ENCODE data around the gene GPRIN1.
A peak's percentile ranks its signal among the peaks of the same experiment; 100 is the strongest.
"Not testable (repeated sequence)": the region's sequence is repeated elsewhere in the genome, so short reads cannot be mapped to it uniquely, and the experiment has no call there.

Gene GPRIN1

DNA sequence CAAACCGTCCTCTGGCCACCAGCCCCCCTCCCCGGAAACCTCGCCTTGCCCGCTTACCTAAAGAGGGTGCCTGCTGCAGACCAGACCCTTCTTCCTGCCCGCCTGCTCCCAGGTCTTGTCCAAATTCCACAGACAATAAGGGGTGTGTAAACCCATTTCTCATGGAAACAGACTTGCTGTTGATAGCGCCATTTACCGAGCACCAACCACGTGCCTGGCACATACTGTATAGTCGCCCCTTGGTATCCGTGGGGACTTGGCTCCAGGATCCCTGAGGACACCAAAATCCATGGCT lies 35.7 kb downstream of the GPRIN1 start:
- no peak for DNase-seq (ENCODE audit: low spot score)

DNA sequence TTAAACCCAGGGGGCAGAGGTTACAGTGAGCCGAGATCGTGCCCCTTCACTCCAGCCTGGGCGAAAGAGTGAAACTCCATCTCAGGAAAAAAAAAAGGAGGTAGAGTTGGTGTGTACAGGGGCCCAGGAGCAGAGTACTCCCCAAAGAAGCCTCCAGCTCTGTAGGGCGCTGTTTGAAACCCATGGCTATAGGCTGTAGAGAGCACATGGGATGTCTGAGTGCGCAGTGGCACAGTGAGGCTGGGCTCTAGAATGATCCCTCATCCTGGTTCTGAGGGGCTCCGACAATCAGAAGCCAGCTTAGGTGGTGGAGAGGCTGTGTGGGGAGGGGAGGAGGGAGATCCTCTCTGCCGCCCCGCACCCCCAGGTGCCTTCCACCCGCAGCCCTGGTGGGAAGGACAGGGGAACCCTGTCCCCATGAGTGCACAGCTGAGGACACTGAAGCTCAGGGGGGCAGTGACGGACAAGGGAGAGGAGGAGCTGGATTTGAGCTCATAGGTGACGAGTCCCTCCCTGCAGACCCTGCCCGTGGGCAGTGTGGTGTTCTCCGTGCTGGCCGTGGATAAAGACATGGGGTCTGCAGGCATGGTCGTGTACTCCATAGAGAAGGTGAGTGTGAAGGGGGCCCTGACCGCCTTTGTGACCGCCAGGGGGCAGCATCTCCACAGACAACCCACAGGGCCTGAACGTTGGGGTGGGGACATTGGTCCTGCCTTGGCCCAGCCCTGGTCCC lies 36.2 kb downstream of the GPRIN1 start:
- DNase-seq (ENCODE audit: low spot score): peak; percentile 75

DNA sequence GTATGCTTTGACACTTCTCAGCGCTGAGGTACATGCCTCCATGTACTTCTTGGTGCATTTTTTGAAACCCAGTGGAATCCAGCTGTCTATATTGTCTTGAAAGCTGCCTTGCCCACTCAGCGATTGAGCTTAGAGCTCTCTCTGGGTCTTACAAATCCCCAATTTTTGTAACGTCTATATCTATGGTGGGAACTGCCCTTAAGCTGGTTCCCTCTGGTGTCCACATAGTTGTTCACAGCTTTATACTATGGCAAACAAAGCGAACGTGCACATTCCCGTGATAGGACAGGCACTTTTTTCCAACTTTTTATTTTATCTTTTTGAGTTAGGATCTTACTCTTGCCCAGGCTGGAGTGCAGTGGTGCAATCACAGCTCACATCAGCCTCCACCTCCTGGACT lies 39.9 kb downstream of the GPRIN1 start:
- DNase-seq (ENCODE audit: low spot score): no peak

DNA sequence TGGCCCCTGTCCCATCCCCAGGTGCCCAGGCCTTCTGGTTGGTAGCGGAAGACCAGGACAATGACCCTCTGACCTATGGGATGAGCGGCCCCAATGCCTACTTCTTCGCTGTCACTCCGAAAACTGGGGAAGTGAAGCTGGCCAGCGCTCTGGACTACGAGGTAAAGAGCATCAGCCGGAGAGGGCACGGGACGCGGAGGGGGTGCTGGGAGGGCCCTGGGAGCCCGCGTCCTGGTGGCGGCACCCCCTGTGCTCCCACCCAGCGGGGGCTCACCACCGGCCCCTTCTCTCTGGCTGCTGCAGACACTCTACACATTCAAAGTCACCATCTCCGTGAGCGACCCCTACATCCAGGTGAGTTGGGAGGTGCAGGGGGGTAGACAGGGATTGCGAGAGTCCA lies 41.3 kb downstream of the GPRIN1 start:
- DNase-seq (ENCODE audit: low spot score): no peak

DNA sequence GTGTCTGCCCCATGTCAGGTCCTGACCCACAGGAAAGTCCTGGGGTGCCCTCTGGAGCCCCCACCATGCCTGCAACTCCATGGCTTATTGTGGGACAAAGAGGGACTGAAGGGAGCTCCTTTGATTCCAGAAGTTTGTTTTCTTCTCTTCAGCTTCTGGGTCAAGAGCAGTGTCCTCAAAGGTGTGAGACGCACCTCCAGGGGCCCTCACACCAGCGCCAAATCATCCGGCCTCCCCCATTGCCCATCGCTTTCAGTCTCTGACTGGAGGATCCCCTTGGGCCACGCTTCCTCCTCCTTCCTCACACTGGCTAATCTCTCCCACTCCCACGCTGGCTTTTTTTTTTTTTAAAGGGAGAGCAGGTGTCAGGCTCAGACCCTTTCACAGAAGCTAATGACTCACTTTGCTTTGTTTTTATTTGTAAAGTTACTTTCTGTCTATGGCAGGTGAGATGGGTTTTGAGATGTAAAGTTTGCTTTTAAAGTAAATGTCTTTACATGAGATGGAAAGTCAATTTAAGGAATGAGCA lies 44.1 kb downstream of the GPRIN1 start:
- DNase-seq (ENCODE audit: low spot score): no peak

DNA sequence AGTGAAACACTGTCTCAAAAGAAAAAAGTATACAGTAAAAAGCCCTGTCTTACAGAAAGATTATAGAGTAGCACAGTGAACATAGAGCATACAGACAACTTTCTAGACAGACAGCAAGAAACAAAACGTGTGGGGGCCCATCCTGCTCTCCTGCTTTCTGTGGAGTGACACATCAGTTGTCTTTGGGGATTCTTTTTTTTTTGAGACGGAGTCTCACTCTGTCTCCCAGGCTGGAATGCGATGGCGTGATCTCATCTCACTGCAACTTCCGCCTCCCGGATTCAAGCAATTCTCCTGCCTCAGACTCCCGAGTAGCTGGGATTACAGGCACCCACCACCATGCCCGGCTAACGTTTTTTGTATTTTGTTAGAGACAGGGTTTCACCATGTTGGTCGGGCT lies 46.0 kb downstream of the GPRIN1 start:
- no peak for DNase-seq (ENCODE audit: low spot score)

DNA sequence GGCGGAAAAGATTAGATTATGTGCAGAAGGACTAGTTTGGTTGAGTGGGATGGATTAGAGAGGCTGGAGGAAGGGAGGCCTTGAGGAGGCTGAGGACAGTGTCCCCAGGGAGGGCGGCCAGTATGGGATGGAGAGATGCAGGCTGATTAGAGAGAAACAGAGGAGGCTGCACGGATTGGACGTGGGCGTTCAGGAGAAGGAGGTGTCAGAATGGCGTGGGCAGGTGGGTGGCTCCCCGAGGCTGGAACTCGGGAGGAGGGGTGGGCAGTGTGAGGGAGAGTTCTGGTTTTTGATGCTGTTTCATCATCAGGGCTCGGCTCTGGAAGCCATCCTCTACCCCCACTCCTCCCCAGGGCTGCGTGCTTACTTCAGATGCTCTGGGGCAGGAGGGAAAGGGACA lies 47.8 kb downstream of the GPRIN1 start:
- DNase-seq (ENCODE audit: low spot score): no peak

DNA sequence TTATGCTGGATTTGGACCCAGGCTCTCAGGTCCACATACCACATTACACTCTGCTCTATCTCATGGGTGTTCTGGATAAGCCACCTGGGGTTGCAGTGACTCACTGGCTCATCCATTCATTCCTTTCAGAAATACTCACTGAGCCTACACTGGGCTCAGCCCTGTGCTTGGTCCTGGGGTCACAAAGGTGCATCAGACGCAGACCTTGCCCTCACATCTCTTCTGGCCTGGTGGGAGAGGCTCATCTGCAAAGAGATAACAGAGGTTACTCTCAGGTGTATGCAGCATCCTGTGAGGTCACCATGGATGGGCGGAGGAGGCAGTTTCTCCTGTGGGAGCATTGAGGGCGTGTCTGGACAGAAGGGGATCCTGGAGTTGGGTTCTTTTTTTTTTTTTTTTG lies 48.7 kb downstream of the GPRIN1 start:
- no peak for DNase-seq (ENCODE audit: low spot score)

DNA sequence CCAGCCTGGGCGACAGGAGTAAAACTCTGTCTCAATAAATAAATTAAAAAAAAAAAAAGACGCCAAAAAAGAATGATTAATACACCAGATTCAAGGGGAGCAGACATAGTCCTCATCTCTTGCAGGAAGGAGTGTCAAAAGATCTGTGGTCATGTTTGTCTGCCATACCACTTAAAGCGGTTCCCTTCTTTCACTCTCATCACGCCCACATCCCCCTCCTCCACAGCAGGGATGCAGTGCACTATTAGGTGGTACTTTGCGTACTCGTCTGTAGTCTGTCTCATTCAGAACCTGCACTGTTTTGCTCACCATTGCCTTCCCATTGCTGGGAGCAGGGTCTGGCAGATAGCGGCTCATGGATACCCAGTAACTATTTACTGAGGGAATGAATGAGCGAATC lies 49.6 kb downstream of the GPRIN1 start:
- no peak for DNase-seq (ENCODE audit: low spot score)

DNA sequence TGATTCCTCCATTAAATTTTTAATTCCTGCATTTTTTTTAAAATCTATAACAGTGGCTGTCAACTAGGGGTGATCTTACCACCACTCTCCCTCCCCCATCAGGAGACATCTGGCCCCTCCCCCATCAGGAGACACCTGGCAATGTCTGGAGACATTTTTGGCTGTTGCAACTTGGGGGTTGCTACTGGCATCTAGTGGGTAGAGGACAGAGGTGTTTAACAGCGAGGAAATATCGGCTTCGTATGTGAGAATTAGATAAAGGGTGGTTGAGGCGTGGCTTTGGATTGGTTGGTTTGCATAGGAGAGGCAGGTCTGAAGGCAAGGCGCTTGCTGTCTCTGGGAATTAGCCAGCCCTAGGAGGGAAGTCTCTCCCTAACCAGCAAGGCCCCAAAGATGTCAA lies 50.3 kb downstream of the GPRIN1 start:
- peak; percentile 27 for DNase-seq (ENCODE audit: low spot score)

DNA sequence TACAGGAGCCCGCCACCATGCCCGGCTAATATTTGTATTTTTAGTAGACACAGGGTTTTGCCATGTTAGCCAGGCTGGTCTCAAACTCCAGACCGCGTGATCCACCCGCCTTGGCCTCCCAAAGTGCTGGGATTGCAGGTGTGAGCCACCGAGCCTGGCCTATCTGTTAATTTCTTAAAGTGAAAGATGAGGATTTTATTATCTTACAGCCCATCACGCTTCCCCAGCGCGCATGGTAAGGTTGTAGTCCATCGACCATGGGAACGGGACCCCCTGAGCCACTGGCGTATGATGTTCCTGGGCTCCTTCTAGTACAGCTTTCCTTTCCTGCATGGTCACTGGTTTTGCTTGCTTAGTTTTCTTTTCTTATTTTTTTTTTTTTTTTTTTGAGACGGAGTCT lies 52.1 kb downstream of the GPRIN1 start:
- DNase-seq (ENCODE audit: low spot score): no peak

DNA sequence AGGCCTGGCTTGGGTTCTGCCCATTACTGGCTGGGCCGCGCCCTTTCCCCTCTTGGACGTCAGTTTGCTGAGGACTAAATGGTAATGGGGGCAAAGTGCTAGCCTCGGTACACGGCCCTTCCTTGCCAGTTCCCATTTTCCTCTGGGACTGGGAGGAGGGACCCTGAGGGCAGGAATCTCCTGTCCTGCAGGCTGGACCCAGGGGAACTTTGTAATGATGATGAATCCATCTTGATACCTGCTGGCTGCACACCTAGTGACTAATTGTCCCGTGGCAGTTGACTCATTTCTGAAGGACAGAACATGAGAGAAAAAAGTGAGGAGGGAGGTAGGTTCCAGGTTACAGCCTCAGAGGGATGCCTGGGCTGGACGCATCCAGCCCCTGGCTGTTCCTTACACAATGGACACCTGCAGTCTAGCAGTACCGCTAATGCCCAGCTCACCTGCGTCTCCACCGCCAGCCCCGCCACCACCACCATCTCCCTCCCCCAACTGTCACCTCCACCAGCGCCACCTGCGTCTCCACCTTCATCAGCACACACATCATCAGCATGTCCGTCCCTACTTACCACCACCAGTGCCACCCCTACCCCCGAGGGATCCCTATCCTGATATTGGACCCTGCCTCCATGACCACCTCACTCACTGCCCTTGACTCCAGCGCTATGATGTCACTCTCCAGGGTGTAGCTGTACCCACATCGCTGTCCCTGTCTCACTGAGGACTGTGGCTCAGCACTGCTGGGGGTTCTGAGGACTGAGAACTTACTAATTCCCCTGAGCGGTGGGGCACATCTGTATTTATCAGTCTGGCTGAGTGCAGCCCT lies 56.5 kb downstream of the GPRIN1 start:
- DNase-seq (ENCODE audit: low spot score): no peak

DNA sequence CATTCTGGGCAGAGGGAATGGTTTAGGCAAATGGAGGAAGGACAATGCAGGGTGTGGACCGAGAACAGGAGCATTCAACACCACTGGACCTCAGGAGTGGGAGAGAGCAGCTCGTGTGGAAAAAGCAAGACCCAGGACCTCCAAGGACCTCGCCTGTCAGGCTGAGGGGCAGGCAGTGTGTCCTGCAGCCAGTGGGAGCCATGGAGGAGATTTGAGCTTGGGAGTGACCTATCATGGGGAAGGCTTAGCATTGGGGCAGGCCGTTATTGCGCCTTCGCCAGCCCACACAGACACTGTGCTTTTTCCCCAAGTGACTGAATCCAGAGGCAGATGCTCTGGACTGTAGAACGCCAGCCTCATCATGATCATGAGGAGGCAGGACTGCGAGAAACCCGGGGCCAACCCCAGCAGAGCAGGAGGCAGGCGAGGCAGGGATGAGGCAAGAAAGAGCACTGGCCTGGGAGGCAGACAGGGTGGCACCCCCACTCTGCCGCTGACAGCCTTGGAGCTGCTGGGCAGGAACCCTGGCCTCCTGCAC lies 57.6 kb downstream of the GPRIN1 start:
- no peak for DNase-seq (ENCODE audit: low spot score)

DNA sequence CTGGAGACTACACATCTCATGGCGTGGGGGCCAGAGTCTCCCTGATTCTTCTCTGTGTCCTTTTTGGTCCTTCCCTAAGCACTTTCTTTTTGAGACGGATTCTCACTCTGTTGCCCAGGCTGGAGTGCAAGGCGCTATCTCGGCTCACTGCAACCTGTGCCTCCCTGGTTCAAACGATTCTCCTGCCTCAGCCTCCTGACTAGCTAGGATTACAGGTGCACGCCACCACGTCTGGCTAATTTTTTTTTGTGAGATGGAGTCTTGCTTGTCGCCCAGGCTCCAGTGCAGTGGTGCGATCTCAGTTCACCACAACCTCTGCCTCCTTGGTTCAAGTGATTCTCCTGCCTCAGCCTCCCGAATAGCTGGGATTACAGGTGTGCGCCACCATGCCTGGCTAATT lies 59.0 kb downstream of the GPRIN1 start:
- not testable (repeated sequence) for DNase-seq (ENCODE audit: low spot score)

DNA sequence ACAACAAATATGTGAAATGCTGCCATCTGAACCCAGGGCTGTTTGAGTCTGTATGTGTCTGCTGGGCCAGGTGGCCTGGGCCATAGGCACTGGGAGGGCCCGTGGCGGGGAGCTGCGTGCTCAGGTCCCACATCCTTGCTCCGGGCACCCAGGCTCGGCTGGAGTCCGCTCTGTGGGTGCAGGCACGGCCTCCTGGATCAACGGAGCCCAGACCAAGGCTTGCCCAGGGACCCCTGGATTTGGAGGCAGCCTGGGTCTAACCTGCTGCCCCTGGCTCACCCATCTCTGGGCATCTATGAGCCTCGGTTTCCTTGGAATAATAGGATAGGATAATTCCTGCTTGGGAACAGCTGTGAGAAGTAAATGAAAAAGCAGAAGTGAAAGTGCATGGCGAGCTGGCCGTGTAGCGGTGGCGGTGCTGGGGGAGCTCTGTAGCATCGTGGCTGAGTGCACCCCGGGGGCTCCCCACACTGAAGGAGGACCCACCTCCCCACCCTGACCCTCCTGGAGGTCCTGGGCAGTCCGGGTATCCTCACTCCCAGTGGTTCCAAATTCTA lies 59.6 kb downstream of the GPRIN1 start:
- DNase-seq (ENCODE audit: low spot score): no peak

DNA sequence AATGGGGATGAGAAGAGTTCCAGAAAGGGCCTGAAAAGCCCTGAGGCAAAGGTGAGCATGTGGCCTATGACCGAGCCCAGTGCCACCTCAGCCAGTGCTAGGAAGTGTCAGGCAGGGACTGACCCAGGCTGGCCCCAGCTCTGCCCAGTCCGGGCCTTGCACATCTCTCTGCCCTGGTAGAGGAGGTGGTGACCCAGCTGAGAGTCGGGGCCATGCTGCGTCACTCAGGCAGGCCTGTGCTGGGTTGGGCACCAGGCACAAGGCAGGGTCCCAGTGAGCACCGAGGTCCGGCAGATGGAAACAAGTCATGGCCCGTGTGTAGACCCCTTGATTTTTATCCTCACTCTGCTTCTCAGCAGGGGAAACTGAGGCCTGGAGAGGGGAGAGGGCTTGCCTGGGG lies 60.1 kb downstream of the GPRIN1 start:
- no peak for DNase-seq (ENCODE audit: low spot score)

DNA sequence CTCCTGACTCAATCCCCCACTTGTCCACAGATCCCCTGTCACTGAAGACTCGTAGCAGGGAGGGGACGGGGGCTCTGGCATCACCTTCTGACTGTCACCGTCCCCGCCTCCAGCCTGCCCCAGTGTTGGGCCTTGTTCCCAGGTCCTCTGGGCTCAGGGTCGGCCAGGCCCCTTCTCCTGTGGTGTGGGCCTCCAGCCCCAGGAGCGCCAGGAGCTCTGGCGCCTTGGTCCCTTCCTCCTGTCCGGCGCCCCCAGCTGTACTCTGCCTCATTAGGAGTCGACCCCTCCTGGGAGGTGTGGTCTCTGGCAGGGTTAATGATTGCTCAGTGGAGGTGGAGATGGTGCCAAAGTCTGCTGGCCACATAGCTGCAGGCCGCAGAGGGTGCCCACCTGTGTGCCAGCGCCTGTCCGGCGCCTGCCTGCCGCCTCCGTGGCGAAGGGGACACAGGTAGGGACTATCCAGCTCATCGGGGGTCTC lies 61.0 kb downstream of the GPRIN1 start, which contains the start of gene CDHR2:
Gene CDHR2, plus strand, starts transcription at position 376 of the 478 bp plus-strand sequence. CDS start 16,011 bp downstream, outside the sequence.
- no peak for DNase-seq (ENCODE audit: low spot score)

DNA sequence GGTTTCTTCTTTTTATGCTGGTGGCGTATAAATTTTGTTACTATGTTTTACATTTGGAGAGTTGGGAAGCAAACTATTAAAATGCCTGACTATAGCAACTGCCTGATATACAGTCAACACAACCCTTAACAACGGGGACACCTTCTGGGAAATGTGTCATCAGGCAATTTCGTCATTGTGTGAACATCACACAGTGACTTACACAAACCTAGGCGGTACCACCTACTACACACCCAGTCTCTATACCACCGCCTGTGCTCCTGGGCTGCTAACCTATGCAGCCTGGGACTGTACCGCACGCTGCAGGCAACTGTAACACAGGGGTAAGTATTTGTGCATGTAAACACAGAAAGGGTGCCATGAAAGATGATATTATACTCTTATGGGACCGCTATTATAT lies 62.2 kb downstream of the GPRIN1 start:
- peak; percentile 24 for DNase-seq (ENCODE audit: low spot score)

All from CD4-positive, alpha-beta T cell treated with Interleukin-6 at 100 ng/mL for 8 hours (primary cell).